Neural progenitor cell (in vitro differentiated cells): Measurements from ENCODE around the gene HRC. TPM values are rescaled to one million over a fixed set of nuclear protein-coding genes. Genes with fewer than 3 reads are reported as not detected.
"Not testable (repeated sequence)": the region's sequence is repeated elsewhere in the genome, so short reads cannot be mapped to it uniquely, and the experiment has no call there.

Experiments
- DNase-seq: peaks from one replicate; pipeline ENCODE4 v3.0.0-alpha.2; 2016; ENCODE audit warnings: low spot score
- H2AFZ ChIP-seq: fragments of 200-600 bp; sonication (generic); replicated peaks from 2 replicates; pipeline ENCODE4 v1.6.1; 2016; ENCODE audit warnings: antibody characterized with exemption
- H3F3A ChIP-seq: fragments of 200-600 bp; sonication (generic); 2 replicates; pipeline ENCODE4 v1.6.1; 2016; ENCODE audit warnings: antibody characterized with exemption, low read depth
- H3K27ac ChIP-seq: fragments of 200-600 bp; sonication (generic); 2 replicates; pipeline ENCODE4 v1.5.1; 2016; ENCODE audit warnings: mild to moderate bottlenecking
- H3K27me3 ChIP-seq: fragments of 200-600 bp; sonication (generic); 2 replicates; pipeline ENCODE4 v1.6.1; 2016; ENCODE audit warnings: mild to moderate bottlenecking, moderate library complexity
- H3K36me3 ChIP-seq: fragments of 200-600 bp; sonication (generic); 2 replicates; pipeline ENCODE4 v1.5.1; 2016
- H3K4me1 ChIP-seq: fragments of 200-600 bp; sonication (generic); 2 replicates; pipeline ENCODE4 v1.6.1; 2016; ENCODE audit warnings: mixed run types
- H3K4me2 ChIP-seq: fragments of 200-600 bp; sonication (generic); 2 replicates; pipeline ENCODE4 v1.6.1; 2016
- H3K4me3 ChIP-seq: fragments of 200-600 bp; sonication (generic); 2 replicates; pipeline ENCODE4 v1.5.1; 2016
- H3K79me2 ChIP-seq: fragments of 200-600 bp; sonication (generic); 2 replicates; pipeline ENCODE4 v1.6.1; 2016; ENCODE audit warnings: low read depth
- H3K9ac ChIP-seq: fragments of 200-600 bp; sonication (generic); 2 replicates; pipeline ENCODE4 v1.6.1; 2016
- H3K9me3 ChIP-seq: fragments of 200-600 bp; sonication (generic); 2 replicates; pipeline ENCODE4 v1.5.1; 2016; ENCODE audit warnings: low read depth
- H4K20me1 ChIP-seq: fragments of 200-600 bp; sonication (generic); 2 replicates; pipeline ENCODE4 v1.6.1; 2016; ENCODE audit warnings: low read depth
- H3K27ac Mint-ChIP-seq: 3 replicates; pipeline ENCODE4 v1.8.0; 2021; ENCODE audit warnings: mixed read lengths
- H3K27me3 Mint-ChIP-seq: 2 replicates; pipeline ENCODE4 v1.8.0; 2022; ENCODE audit warnings: low read depth, mild to moderate bottlenecking, inconsistent platforms, moderate library complexity, mixed read lengths; ENCODE audit not compliant: insufficient read depth
- H3K36me3 Mint-ChIP-seq: 3 replicates; pipeline ENCODE4 v1.8.0; 2021; ENCODE audit warnings: mixed read lengths
- H3K4me1 Mint-ChIP-seq: 3 replicates; pipeline ENCODE4 v1.8.0; 2021; ENCODE audit warnings: mixed read lengths
- H3K4me3 Mint-ChIP-seq: 3 replicates; pipeline ENCODE4 v1.8.0; 2021; ENCODE audit warnings: mild to moderate bottlenecking, moderate library complexity, mixed read lengths
- H3K9me3 Mint-ChIP-seq: 3 replicates; pipeline ENCODE4 v1.8.0; 2020; ENCODE audit warnings: mixed read lengths
- EZH2 ChIP-seq: fragments of 200-600 bp; sonication (generic); IDR thresholded peaks from 2 replicates; pipeline ENCODE4 v1.6.1; 2017; ENCODE audit warnings: antibody characterized with exemption, mild to moderate bottlenecking, moderate library complexity
- EZH2phosphoT487 ChIP-seq: fragments of 200-600 bp; sonication (generic); IDR thresholded peaks from 2 replicates; pipeline ENCODE4 v1.6.1; 2017; ENCODE audit warnings: antibody characterized with exemption
- total RNA-seq: library from RNA; depleted of rRNA; stranded (reverse); fragments of >200 nt; gene quantifications from 2 replicates; pipeline ENCODE4 v1.2.3, GENCODE V29; 2015; ENCODE audit warnings: low replicate concordance
- TF ChIP-seq, protein P1 (sequence below): fragments of 200-600 bp; sonication (generic); IDR thresholded peaks from 2 replicates; pipeline ENCODE4 v1.5.1; 2017; ENCODE audit warnings: antibody characterized with exemption, mild to moderate bottlenecking

The HRC gene
- total RNA-seq, 1 donor from 2014 or later, result not detected

DNA sequence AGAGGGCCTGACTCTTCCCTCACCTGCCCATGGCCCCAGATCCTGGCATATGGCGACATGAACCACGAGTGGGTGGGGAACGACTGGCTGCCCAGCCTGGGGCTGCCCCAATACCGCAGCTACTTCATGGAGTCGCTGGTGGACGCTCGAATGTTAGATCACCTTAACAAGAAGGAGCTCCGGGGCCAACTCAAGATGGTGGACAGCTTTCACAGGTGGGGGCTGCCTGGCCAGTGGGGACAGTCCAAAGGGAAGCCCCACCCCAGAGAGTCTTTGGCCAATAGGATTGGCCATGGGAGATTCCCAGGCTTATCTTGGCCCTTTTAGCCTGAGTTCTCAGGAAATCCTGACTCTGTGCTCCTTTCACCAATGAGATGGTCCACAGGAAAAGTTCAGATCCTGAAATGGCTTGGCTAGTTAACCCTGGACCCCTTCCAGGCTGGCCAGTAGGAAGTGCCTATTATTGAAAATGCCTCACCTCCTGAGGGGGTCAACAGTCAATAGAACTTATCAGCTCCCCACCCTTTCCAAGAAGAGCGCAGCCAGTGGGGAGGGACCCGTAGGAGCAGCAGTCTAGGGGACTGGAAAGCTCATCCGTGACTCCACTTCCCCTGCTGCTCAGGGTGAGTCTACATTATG, 7.0 kb downstream of the HRC start:
- Mint-ChIP-seq H3K4me3 (peak overlapping the region; percentile 96), H3K27ac (no peak overlapping the region), H3K27me3 (no peaks in the 10 kb centered on the region), H3K36me3 (no peaks in the 10 kb centered on the region), H3K4me1 (peaks cover 37% of the 10 kb centered on the region), H3K9me3 (no peaks in the 10 kb centered on the region)
- Histone ChIP-seq H3K4me1 (peaks cover 16% of the 10 kb centered on the region), H3K4me2 (peak overlapping the region; percentile 89), H3K27me3 (peaks cover 26% of the 10 kb centered on the region), H3K27ac (no peak overlapping the region), H3K79me2 (no peaks in the 10 kb centered on the region), H3K9me3 (no peaks in the 10 kb centered on the region), H3K4me3 (peak overlapping the region; percentile 67), H3F3A (peaks cover 62% of the 10 kb centered on the region), H2AFZ (peak overlapping the region; percentile 68), H3K36me3 (no peaks in the 10 kb centered on the region), H4K20me1 (peaks cover 6% of the 10 kb centered on the region), H3K9ac (no peak overlapping the region)
- TF ChIP-seq EZH2 (no peak), EZH2phosphoT487 (no peak)
- TF ChIP-seq, protein P1, sequence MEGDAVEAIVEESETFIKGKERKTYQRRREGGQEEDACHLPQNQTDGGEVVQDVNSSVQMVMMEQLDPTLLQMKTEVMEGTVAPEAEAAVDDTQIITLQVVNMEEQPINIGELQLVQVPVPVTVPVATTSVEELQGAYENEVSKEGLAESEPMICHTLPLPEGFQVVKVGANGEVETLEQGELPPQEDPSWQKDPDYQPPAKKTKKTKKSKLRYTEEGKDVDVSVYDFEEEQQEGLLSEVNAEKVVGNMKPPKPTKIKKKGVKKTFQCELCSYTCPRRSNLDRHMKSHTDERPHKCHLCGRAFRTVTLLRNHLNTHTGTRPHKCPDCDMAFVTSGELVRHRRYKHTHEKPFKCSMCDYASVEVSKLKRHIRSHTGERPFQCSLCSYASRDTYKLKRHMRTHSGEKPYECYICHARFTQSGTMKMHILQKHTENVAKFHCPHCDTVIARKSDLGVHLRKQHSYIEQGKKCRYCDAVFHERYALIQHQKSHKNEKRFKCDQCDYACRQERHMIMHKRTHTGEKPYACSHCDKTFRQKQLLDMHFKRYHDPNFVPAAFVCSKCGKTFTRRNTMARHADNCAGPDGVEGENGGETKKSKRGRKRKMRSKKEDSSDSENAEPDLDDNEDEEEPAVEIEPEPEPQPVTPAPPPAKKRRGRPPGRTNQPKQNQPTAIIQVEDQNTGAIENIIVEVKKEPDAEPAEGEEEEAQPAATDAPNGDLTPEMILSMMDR, result no peak
- DNase-seq, result no peak

DNA sequence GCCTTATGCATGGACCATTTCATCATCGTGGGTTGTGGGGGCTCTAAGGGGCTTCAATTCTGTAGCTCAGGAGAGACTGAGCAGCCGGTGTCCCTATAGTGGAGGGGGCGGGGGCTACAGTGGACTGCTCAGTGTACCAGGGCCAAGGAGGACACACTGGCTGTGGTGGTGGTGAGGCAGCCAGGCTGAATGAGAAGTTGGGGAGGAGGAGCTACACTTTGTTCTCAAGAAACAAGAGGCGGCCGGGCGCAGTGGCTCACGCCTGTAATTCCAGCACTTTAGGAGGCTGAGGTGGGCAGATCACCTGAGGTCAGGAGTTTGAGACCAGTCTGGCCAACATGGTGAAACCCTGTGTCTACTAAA, 8.8 kb downstream of the HRC start:
- Mint-ChIP-seq H3K4me1 (peaks cover 41% of the 10 kb centered on the region), H3K27ac (peak overlapping the region; percentile 46), H3K4me3 (peak overlapping the region; percentile 82)
- not testable (repeated sequence) for H3K9me3 ChIP-seq, H4K20me1 ChIP-seq, H3K79me2 ChIP-seq, H3K9me3 Mint-ChIP-seq, H3K27me3 ChIP-seq, H3K9ac ChIP-seq, H3K36me3 Mint-ChIP-seq, H3K27me3 Mint-ChIP-seq, H3K36me3 ChIP-seq, H3K27ac ChIP-seq
- Histone ChIP-seq H3K4me1 (peaks cover 16% of the 10 kb centered on the region), H3K4me3 (peak overlapping the region; percentile 38), H2AFZ (peak overlapping the region; percentile 28), H3F3A (peaks cover 53% of the 10 kb centered on the region), H3K4me2 (peak overlapping the region; percentile 59)
- peak; percentile 86 for DNase-seq

DNA sequence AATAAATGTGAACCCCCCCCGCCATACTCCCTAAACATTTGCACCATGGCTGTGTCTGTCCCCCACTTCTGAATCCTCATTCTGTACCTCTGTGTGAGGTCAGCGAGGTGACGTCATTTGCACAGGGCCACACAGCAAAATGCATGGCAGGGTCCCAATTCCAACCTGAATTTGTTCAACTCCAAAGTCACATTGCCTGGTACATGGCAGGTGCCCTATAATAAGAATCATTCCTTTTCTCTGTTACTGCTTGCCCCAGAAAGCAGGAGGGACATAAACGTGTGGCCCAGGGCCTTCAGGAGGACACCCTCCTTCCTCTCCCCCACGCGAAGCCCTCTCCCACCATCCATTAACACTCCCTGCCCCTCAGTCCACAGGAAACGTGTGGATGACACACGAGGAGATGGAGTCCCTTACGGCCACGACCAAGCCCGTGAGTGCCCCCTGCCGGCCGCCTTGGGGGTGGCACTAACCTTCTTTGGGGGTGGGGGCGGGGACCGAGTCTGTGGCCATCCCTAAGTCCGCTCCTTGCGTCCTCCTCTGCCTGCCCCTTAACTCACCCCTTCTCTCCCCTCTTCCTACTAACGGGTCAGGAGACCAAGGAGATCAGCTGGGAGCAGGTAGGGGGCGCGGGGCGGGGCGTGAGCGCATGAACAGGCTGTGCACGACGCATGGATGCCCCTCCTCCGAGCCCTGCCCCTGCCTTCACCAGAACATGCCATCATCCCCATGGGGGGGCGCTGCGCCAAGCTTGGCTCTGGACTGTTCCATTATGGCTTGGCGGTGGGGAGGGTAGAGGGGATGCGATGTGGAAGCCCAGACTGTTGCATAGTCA, 9.4 kb downstream of the HRC start:
- H3F3A ChIP-seq, result peaks cover 47% of the 10 kb centered on the region
- peak overlapping the region; percentile 81 for H2AFZ ChIP-seq
- peak overlapping the region; percentile 59 for H3K4me2 ChIP-seq
- no peak overlapping the region for H3K27ac ChIP-seq
- DNase-seq, result peak; percentile 98
- H3K4me3 ChIP-seq, result peak overlapping the region; percentile 38
- H4K20me1 ChIP-seq, result peaks cover 6% of the 10 kb centered on the region
- no peaks in the 10 kb centered on the region for H3K36me3 ChIP-seq
- peaks cover 38% of the 10 kb centered on the region for H3K4me1 Mint-ChIP-seq
- no peaks in the 10 kb centered on the region for H3K79me2 ChIP-seq
- H3K4me1 ChIP-seq, result peaks cover 16% of the 10 kb centered on the region
- H3K27me3 Mint-ChIP-seq, result peaks cover 3% of the 10 kb centered on the region
- H3K27me3 ChIP-seq, result peaks cover 2% of the 10 kb centered on the region
- H3K36me3 Mint-ChIP-seq, result no peaks in the 10 kb centered on the region
- H3K9ac ChIP-seq, result no peak overlapping the region
- H3K9me3 Mint-ChIP-seq, result no peaks in the 10 kb centered on the region
- no peaks in the 10 kb centered on the region for H3K9me3 ChIP-seq
- H3K27ac Mint-ChIP-seq, result peak overlapping the region; percentile 95
- H3K4me3 Mint-ChIP-seq, result peak overlapping the region; percentile 82
- TF ChIP-seq EZH2phosphoT487 (peak; percentile 28), EZH2 (no peak)
- TF ChIP-seq, protein P1, result peak; percentile 94
